Activated CD8-positive, alpha-beta T cell treated with anti-CD3 and anti-CD28 coated beads, Interleukin-2, amount 10 ng/mL, durations not matched to agents 7 days and 5 days (primary cell): ENCODE results near the gene MAP2K2. TPM values are rescaled to one million over a fixed set of nuclear protein-coding genes. Genes with fewer than 3 reads are reported as not detected.
"Not testable (repeated sequence)": the region's sequence is repeated elsewhere in the genome, so short reads cannot be mapped to it uniquely, and the experiment has no call there.

Source experiments
- ATAC-seq: fragments of 150-1000 bp; cut with Tn5 transposase; one replicate; pipeline ENCODE4 v1.10.0; 2021; ENCODE audit warnings: moderate library complexity
- CTCF ChIA-PET: fragments of 350-600 bp; sonication (Branson Sonifier 250); formaldehyde crosslinking; loops from one replicate; lab custom pipeline; 2021; ENCODE audit warnings: antibody characterized with exemption; lab: Charles Lee
- POLR2A ChIA-PET: fragments of 350-600 bp; sonication (Branson Sonifier 250); formaldehyde crosslinking; loops from one replicate; lab custom pipeline; 2021; ENCODE audit warnings: antibody characterized with exemption; lab: Charles Lee
- DNase-seq: peaks from one replicate; pipeline ENCODE4 v3.0.0-alpha.2; 2020
- H3K27ac Mint-ChIP-seq: one replicate; pipeline ENCODE4 v1.8.0; 2021; ENCODE audit warnings: mild to moderate bottlenecking, mixed read lengths
- H3K27me3 Mint-ChIP-seq: one replicate; pipeline ENCODE4 v1.8.0; 2021; ENCODE audit warnings: low read depth, mixed read lengths
- H3K36me3 Mint-ChIP-seq: one replicate; pipeline ENCODE4 v1.8.0; 2021; ENCODE audit warnings: low read depth, mixed read lengths
- H3K4me1 Mint-ChIP-seq: one replicate; pipeline ENCODE4 v1.8.0; 2021; ENCODE audit warnings: low read depth, mixed read lengths
- H3K4me3 Mint-ChIP-seq: one replicate; pipeline ENCODE4 v1.8.0; 2021; ENCODE audit warnings: mild to moderate bottlenecking, mixed read lengths
- H3K9me3 Mint-ChIP-seq: one replicate; pipeline ENCODE4 v1.8.0; 2022; ENCODE audit warnings: mixed read lengths; ENCODE audit not compliant: insufficient read depth
- total RNA-seq, 2 experiments: library from RNA; stranded (reverse); gene quantifications; one replicate each; pipeline ENCODE4 v1.2.3, GENCODE V29; 2021

Gene MAP2K2
- total RNA-seq, 2 experiments from 2014 or later: 218 to 234 TPM

DNA sequence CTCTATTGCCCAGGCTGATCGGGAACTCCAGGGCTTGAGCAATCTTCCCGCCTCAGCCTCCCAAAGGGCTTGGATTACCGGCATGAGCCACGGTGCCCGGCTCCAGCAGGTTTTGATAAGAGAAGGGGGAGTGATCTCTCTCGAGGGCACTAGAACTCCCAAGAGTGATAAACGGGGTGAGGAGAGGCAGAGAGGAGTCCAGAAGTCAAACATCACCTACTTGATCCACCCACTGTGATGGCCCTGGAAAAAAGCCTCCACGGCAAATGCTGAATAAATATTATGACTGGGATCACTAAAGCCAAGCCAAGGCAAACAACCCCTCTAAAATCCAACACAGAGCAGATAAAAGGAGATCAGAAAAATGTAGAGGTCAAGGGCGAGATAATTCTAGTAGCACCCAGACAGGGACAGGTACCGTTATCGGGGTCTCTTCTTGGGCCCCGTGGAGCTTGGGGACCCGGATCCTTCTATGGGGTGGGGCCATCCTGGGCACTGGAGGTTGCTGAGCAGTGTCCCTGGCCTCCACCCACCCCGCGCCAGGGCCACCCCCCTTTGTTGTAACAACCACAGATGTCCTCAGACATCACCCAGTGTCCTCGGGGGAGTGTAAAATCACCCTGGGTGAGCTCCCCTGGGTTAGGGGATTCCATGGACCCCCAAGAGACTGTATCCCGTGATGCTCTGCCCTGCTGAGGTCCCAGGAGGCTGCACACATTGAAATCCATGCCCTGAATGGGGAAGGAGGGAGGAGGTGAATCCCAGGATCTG lies 25.8 kb upstream of the MAP2K2 start:
- DNase-seq (no peak), ATAC-seq (no peak)
- H3K4me1 Mint-ChIP-seq: peaks cover 23% of the 10 kb centered on the region
- H3K9me3 Mint-ChIP-seq: no peaks in the 10 kb centered on the region
- H3K4me3 Mint-ChIP-seq: no peak overlapping the region
- H3K27ac Mint-ChIP-seq: no peak overlapping the region
- POLR2A ChIA-PET: no interaction called here
- no peaks in the 10 kb centered on the region for H3K36me3 Mint-ChIP-seq
- H3K27me3 Mint-ChIP-seq: peaks cover 4% of the 10 kb centered on the region
- CTCF ChIA-PET: no interaction called here

DNA sequence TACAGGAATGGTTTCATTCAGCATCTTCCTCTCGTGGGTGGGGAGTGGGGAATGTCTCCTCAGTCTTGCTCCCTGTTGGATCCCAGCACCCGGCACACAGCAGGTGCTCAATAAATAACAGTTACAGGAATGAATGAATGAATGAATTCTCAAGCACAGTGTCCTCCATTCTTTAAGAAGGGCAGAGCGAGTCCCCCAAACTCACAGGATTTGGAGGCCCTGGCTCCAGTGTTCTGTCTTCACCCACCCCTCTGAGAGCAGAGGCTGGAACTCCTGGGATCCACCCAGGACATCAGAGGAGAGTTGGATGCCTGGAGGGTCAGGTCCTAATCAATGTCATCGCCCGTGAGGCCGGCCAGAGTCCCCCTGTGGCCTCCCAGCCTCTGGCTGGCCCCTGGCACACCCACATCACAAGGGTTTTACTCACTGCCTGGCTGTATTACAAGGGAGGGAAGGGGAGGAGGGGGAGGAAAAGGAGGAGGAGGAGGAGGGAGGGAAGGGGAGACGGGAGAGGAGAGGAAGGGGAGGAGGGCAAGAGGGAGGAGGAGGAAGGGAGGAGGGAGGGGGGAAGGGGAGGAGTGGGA lies 20.8 kb upstream of the MAP2K2 start:
- Mint-ChIP-seq H3K4me1 (peaks cover 8% of the 10 kb centered on the region), H3K27ac (no peak overlapping the region), H3K27me3 (peaks cover 10% of the 10 kb centered on the region), H3K4me3 (no peak overlapping the region), H3K9me3 (no peaks in the 10 kb centered on the region), H3K36me3 (no peaks in the 10 kb centered on the region)
- POLR2A ChIA-PET: no interaction called here
- DNase-seq (no peak), ATAC-seq (no peak)
- CTCF ChIA-PET: no interaction called here

- DNase-seq, H3K36me3 Mint-ChIP-seq, POLR2A ChIA-PET, H3K9me3 Mint-ChIP-seq, H3K27ac Mint-ChIP-seq, H3K4me3 Mint-ChIP-seq, ATAC-seq: not testable (repeated sequence)
- H3K27me3 Mint-ChIP-seq: peaks cover 10% of the 10 kb centered on the region
- CTCF ChIA-PET: interaction anchor here (1.3 kb wide), 1 partner anchor 155 kb away, joined by 3 read pairs; no protein-coding TSS in a partner anchor
- peaks cover 15% of the 10 kb centered on the region for H3K4me1 Mint-ChIP-seq
Measured at GRCh38 chr19:4142916-4143315, 19.0 kb upstream of the MAP2K2 start.

- ATAC-seq: peak; percentile 86
- Mint-ChIP-seq H3K27ac (no peak overlapping the region), H3K27me3 (peaks cover 9% of the 10 kb centered on the region), H3K4me3 (peak overlapping the region; percentile 5), H3K4me1 (peaks cover 15% of the 10 kb centered on the region), H3K36me3 (no peaks in the 10 kb centered on the region), H3K9me3 (no peaks in the 10 kb centered on the region)
- CTCF ChIA-PET: interaction anchor here (0.6 to 3.3 kb wide), 42 partner anchors 11 to 492 kb away, joined by 3 to 36 read pairs (median 5); partner anchors contain the start of genes CREB3L3, EEF2 and ZBTB7A
- DNase-seq: peak; percentile 54
- POLR2A ChIA-PET: interaction anchor here (1.0 to 1.4 kb wide), 2 partner anchors 51 to 155 kb away, joined by 5 read pairs; partner anchors contain the start of gene EEF2
Measured at GRCh38 chr19:4140237-4140711, 16.4 kb upstream of the MAP2K2 start.

DNA sequence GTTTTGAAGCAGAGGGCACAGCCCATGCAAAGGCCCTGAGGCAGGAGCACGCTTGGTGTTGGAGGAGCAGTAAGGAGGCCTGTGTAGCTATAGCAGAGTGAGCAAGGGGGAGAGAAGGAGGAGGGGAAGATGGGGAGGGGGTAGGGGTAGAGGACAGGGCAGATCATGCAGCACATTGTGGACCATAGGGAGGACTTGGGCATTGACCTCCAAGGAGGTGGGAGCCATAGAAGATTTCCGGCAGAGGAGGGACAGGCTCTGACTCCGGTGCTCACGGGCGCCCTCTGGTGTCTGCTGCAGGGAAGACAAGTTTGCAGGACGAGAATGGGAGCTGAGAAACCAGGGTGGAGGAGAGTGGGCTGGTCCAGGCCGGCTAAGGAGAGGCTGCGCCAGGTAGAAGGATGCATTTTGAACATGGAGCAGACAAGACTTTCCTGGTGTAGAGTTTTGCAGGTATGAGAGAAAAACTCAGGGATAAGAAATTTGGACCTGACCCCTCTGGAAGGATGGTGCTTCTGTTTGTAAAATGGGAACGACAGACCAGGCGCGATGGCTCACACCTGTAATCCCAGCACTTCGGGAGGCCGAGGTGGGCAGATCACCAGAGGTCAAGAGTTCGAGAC lies 15.8 kb upstream of the MAP2K2 start:
- DNase-seq: peak; percentile 92
- CTCF ChIA-PET: interaction anchor here (0.7 to 3.3 kb wide), 41 partner anchors 10 to 493 kb away, joined by 3 to 36 read pairs (median 5); partner anchors contain the start of genes CREB3L3, EEF2 and ZBTB7A
- Mint-ChIP-seq H3K4me1 (peaks cover 15% of the 10 kb centered on the region), H3K4me3 (peak overlapping the region; percentile 5), H3K27me3 (peaks cover 7% of the 10 kb centered on the region), H3K9me3 (no peaks in the 10 kb centered on the region), H3K36me3 (no peaks in the 10 kb centered on the region), H3K27ac (peak overlapping the region; percentile 81)
- POLR2A ChIA-PET: interaction anchor here (1.0 to 1.4 kb wide), 2 partner anchors 50 to 154 kb away, joined by 5 read pairs; partner anchors contain the start of gene EEF2
- ATAC-seq: peak; percentile 90

DNA sequence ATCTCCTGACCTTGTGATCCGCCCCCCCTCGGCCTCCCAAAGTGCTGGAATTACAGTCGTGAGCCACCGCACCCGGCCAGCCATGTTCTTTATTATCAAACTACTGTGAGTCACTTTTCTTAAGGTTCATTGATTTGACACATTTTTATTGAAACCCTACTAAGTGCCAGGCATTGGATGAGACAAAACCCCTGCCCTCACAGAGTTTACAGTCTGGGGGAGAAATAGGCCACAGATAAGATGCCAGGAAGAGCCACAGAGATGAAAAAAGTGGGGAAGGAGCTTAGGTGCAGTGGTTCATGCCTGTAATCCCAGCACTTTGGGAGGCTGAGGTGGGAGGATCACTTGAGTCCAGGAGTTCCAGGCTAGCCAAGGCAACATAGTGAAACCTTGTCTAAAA lies 14.5 kb upstream of the MAP2K2 start:
- no peak for DNase-seq
- Mint-ChIP-seq H3K36me3 (no peaks in the 10 kb centered on the region), H3K4me3 (no peak overlapping the region), H3K9me3 (no peaks in the 10 kb centered on the region), H3K27me3 (peaks cover 3% of the 10 kb centered on the region), H3K27ac (no peak overlapping the region), H3K4me1 (peaks cover 15% of the 10 kb centered on the region)
- CTCF ChIA-PET: interaction anchor here (1.4 to 3.3 kb wide), 6 partner anchors 9 to 150 kb away, joined by 4 to 36 read pairs (median 20); no protein-coding TSS in a partner anchor
- no peak for ATAC-seq
- POLR2A ChIA-PET: no interaction called here

- CTCF ChIA-PET: no interaction called here
- Mint-ChIP-seq H3K4me1 (peaks cover 15% of the 10 kb centered on the region), H3K9me3 (no peaks in the 10 kb centered on the region), H3K36me3 (no peaks in the 10 kb centered on the region), H3K27ac (no peak overlapping the region), H3K4me3 (no peak overlapping the region), H3K27me3 (peaks cover 3% of the 10 kb centered on the region)
- ATAC-seq (no peak), DNase-seq (no peak)
- POLR2A ChIA-PET: no interaction called here
Measured at GRCh38 chr19:4136680-4137088, 12.8 kb upstream of the MAP2K2 start.

GRCh38 chr19:4135386-4135785 lies 11.5 kb upstream of the MAP2K2 start:
- peaks cover 14% of the 10 kb centered on the region for H3K4me1 Mint-ChIP-seq

DNA sequence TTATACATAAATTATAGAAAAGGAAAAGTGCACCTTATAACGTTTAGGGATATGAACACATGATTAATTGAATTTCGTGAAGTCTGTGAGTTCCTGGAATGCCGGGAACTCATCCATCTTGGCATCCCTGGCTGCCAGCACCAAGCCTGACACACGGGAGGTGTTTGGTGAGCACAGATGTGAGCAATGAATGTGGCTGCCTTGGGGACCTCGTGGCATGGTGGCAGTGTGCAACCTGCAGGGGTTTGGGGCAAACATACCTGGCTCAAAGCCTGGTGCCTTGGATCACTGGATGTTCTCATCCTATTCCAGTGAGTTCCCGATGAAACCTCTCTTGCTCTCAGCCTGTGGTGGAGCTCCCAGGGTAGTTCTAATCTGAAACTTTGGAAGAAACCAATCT lies 10.4 kb upstream of the MAP2K2 start:
- no peak for ATAC-seq
- H3K27ac Mint-ChIP-seq: no peak overlapping the region
- H3K4me3 Mint-ChIP-seq: no peak overlapping the region
- POLR2A ChIA-PET: interaction anchor here (0.9 kb wide), 1 partner anchor 25 kb away, joined by 3 read pairs; no protein-coding TSS in a partner anchor
- CTCF ChIA-PET: interaction anchor here (0.8 to 1.5 kb wide), 2 partner anchors 76 to 146 kb away, joined by 3 read pairs; no protein-coding TSS in a partner anchor
- peaks cover 4% of the 10 kb centered on the region for H3K4me1 Mint-ChIP-seq
- DNase-seq: no peak
- H3K9me3 Mint-ChIP-seq: no peaks in the 10 kb centered on the region
- H3K27me3 Mint-ChIP-seq: peaks cover 10% of the 10 kb centered on the region
- H3K36me3 Mint-ChIP-seq: no peaks in the 10 kb centered on the region

More at GRCh38 chr19:4135386-4135785, 11.5 kb upstream of the MAP2K2 start:
- DNase-seq, H3K4me3 Mint-ChIP-seq, H3K27ac Mint-ChIP-seq, H3K9me3 Mint-ChIP-seq, POLR2A ChIA-PET, H3K36me3 Mint-ChIP-seq, H3K27me3 Mint-ChIP-seq, ATAC-seq: not testable (repeated sequence)
- CTCF ChIA-PET: interaction anchor here (0.8 to 1.5 kb wide), 3 partner anchors 77 to 149 kb away, joined by 3 read pairs; no protein-coding TSS in a partner anchor

DNA sequence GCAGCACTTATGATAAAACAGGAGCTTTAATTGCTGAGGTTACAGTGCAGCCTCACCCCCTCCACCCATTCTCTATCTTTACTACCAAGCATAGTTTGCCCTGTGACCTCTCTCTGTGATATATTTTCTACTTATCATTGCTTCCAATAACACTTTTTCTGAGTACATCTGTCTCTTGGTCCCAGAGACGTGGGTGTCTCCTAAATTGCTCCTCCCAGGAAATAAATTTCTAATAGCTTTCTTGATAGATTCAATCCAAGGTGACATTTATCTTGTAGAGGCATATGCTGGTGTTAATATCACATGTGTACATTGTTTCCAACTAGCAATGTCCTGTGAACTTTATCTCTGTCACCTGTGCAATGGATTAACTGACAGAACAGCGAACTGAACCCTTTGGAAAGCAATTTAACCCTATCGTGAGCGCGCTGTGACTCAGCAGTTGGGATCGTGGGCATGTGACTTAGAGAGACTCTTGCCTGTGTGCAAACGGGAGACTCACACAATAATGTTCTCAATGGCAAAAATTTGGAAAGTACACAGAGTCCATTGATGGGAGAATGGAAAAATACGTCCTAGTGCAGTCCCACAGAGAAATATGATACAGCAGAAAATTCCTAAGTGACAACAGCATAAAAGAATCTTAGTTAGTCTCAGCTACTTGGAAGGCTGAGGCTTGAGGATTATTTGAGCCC lies 7.0 kb upstream of the MAP2K2 start:
- Mint-ChIP-seq H3K27me3 (peaks cover 10% of the 10 kb centered on the region), H3K4me1 (peaks cover 2% of the 10 kb centered on the region), H3K27ac (no peak overlapping the region), H3K4me3 (no peak overlapping the region), H3K36me3 (no peaks in the 10 kb centered on the region), H3K9me3 (no peaks in the 10 kb centered on the region)
- POLR2A ChIA-PET: no interaction called here
- no peak for DNase-seq
- no peak for ATAC-seq
- CTCF ChIA-PET: interaction anchor here (5.2 kb wide), 1 partner anchor 9 kb away, joined by 36 read pairs; no protein-coding TSS in a partner anchor

DNA sequence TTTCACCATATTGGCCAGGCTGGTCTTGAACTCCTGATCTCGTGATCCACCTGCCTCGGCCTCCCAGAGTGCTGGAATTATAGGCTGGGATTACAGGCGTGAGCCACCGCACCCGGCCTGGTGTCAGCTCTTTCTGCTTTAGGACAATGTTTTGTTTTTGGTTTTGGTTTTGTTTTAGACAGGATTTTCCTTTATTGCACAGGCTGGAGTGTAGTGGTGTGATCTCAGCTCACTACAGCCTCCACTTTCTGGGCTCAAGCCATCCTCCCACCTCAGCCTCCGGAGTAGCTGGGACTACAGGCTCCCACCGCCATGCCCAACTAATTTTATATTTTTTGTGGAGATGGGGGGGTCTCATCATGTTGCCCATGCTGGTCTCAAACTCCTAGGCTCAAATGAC lies 5.1 kb upstream of the MAP2K2 start:
- DNase-seq, H3K27ac Mint-ChIP-seq, H3K27me3 Mint-ChIP-seq, ATAC-seq, H3K4me1 Mint-ChIP-seq, H3K4me3 Mint-ChIP-seq, H3K9me3 Mint-ChIP-seq, POLR2A ChIA-PET, H3K36me3 Mint-ChIP-seq: not testable (repeated sequence)
- CTCF ChIA-PET: interaction anchor here (5.2 kb wide), 1 partner anchor 11 kb away, joined by 36 read pairs; no protein-coding TSS in a partner anchor
